Hypothalamus (tissue), 51 donors: ENCODE results near the gene NOL7.

Experiments
- DNase-seq, 51 donors: peaks; one replicate each; lab custom pipeline; 2025; lab: John Stamatoyannopoulos, UW

Gene NOL7

GRCh38 chr6:13648850-13649249 lies 33.7 kb downstream of the NOL7 start:
- no peak for DNase-seq

- no peak for DNase-seq
These were observed 34.3 kb downstream of the NOL7 start for GRCh38 chr6:13649393-13649792.

- DNase-seq, result no peak
These were observed 38.2 kb downstream of the NOL7 start for GRCh38 chr6:13653296-13653695.

GRCh38 chr6:13654496-13654895 lies 39.4 kb downstream of the NOL7 start:
- no peak for DNase-seq

GRCh38 chr6:13655700-13656099 lies 40.6 kb downstream of the NOL7 start:
- no peak for DNase-seq

- no peak for DNase-seq
These were observed 45.1 kb downstream of the NOL7 start for GRCh38 chr6:13660273-13660672.

GRCh38 chr6:13660893-13661292 lies 45.8 kb downstream of the NOL7 start:
- DNase-seq, result no peak

GRCh38 chr6:13661647-13662046 lies 46.5 kb downstream of the NOL7 start:
- no peak for DNase-seq

- no peak for DNase-seq
These were observed 47.7 kb downstream of the NOL7 start for GRCh38 chr6:13662651-13663334.

GRCh38 chr6:13663986-13664385 lies 48.9 kb downstream of the NOL7 start:
- no peak for DNase-seq

GRCh38 chr6:13664703-13665352 lies 49.7 kb downstream of the NOL7 start:
- no peak for DNase-seq

- no peak for DNase-seq
These were observed 51.3 kb downstream of the NOL7 start for GRCh38 chr6:13666194-13667105.

- no peak for DNase-seq
These were observed 52.5 kb downstream of the NOL7 start for GRCh38 chr6:13667655-13668054.

GRCh38 chr6:13668291-13668928 lies 53.3 kb downstream of the NOL7 start:
- DNase-seq, result no peak

- DNase-seq, result no peak
These were observed 54.3 kb downstream of the NOL7 start for GRCh38 chr6:13669476-13669875.
